GM23248 (cell line): ENCODE results near the gene GRPEL2. TPM values are rescaled to one million over a fixed set of nuclear protein-coding genes. Genes with fewer than 3 reads are reported as not detected.

Source experiments
- DNase-seq: peaks from one replicate; pipeline ENCODE4 v3.0.0-alpha.2; 2015
- H2AFZ ChIP-seq: fragments of 200-600 bp; sonication (generic); 2 replicates; pipeline ENCODE4 v1.6.1; 2016; ENCODE audit warnings: antibody characterized with exemption
- H3F3A ChIP-seq: fragments of 200-600 bp; sonication (generic); 2 replicates; pipeline ENCODE4 v1.6.1; 2016; ENCODE audit warnings: mild to moderate bottlenecking, antibody characterized with exemption, mixed run types; ENCODE audit not compliant: insufficient read depth
- H3K27ac ChIP-seq: fragments of 200-600 bp; sonication (generic); 2 replicates; pipeline ENCODE4 v1.5.1; 2016; ENCODE audit warnings: mild to moderate bottlenecking
- H3K27me3 ChIP-seq: fragments of 200-600 bp; sonication (generic); replicated peaks from 2 replicates; pipeline ENCODE4 v1.6.1; 2016; ENCODE audit warnings: mild to moderate bottlenecking; ENCODE audit not compliant: insufficient read depth
- H3K36me3 ChIP-seq: fragments of 200-600 bp; sonication (generic); 2 replicates; pipeline ENCODE4 v1.6.1; 2016; ENCODE audit warnings: low read depth, mild to moderate bottlenecking
- H3K4me1 ChIP-seq: fragments of 200-600 bp; sonication (generic); 2 replicates; pipeline ENCODE4 v1.6.1; 2016; ENCODE audit warnings: mild to moderate bottlenecking; ENCODE audit not compliant: insufficient read depth
- H3K4me2 ChIP-seq: fragments of 200-600 bp; sonication (generic); one replicate; pipeline ENCODE4 v1.6.1; 2016; ENCODE audit warnings: mild to moderate bottlenecking; ENCODE audit not compliant: unreplicated experiment
- H3K4me3 ChIP-seq: fragments of 200-600 bp; sonication (generic); 2 replicates; pipeline ENCODE4 v1.5.1; 2016; ENCODE audit warnings: mild to moderate bottlenecking
- H3K79me2 ChIP-seq: fragments of 200-600 bp; sonication (generic); 2 replicates; pipeline ENCODE4 v1.6.1; 2016; ENCODE audit warnings: mild to moderate bottlenecking; ENCODE audit not compliant: insufficient read depth
- H3K9ac ChIP-seq: fragments of 200-600 bp; sonication (generic); 2 replicates; pipeline ENCODE4 v1.6.1; 2016; ENCODE audit warnings: mild to moderate bottlenecking
- H3K9me2 ChIP-seq: fragments of 200-600 bp; sonication (generic); 2 replicates; pipeline ENCODE4 v1.6.1; 2016; ENCODE audit warnings: mixed run types, mild to moderate bottlenecking, moderate library complexity; ENCODE audit not compliant: insufficient read depth
- H3K9me3 ChIP-seq: fragments of 200-600 bp; sonication (generic); one replicate; pipeline ENCODE4 v1.6.1; 2017; ENCODE audit warnings: low read depth
- H4K20me1 ChIP-seq: fragments of 200-600 bp; sonication (generic); 2 replicates; pipeline ENCODE4 v1.6.0; 2016; ENCODE audit not compliant: insufficient read depth
- EZH2 ChIP-seq: fragments of 200-600 bp; sonication (generic); IDR thresholded peaks from 2 replicates; pipeline ENCODE4 v1.6.1; 2018; ENCODE audit warnings: antibody characterized with exemption, mild to moderate bottlenecking; ENCODE audit not compliant: insufficient read depth, poor library complexity, severe bottlenecking
- EZH2phosphoT487 ChIP-seq: fragments of 200-600 bp; sonication (generic); IDR thresholded peaks from 2 replicates; pipeline ENCODE4 v1.6.1; 2018; ENCODE audit warnings: antibody characterized with exemption, moderate library complexity, mild to moderate bottlenecking, low read depth; ENCODE audit not compliant: insufficient read depth
- WGBS, 2 experiments: methylation state at CpG; one replicate each; pipeline ENCODE4 v1.1.6; 2015 to 2017; ENCODE audit warnings: low lambda C conversion rate in 2 of 2, low coverage in 1 of 2; ENCODE audit errors: missing lambda C conversion rate in 2 of 2; 5-methylcytosine and 5-hydroxymethylcytosine counted together
- in situ Hi-C: fragments of 300-500 bp; cut with MboI; formaldehyde crosslinking; loops from 2 replicates; pipeline ENCODE4 v1.15.0; 2020
- polyA plus RNA-seq: library from polyadenylated mRNA; unstranded; fragments of >200 nt; fragmentation: Nextera tagmentation; extraction: Ambion mirVana; gene quantifications from 2 replicates; pipeline ENCODE4 v1.2.1, GENCODE V29; 2016
- total RNA-seq: library from RNA; depleted of rRNA; stranded (reverse); fragments of >200 nt; shearing (Covaris generic); gene quantifications from 2 replicates; pipeline ENCODE4 v1.2.3, GENCODE V29; 2014

Gene GRPEL2
- total and polyA plus RNA-seq, 2 experiments from 2014 or later, result 19.5 to 27.0 TPM

GRCh38 chr5:149367249-149367971 is 22.1 kb downstream of the GRPEL2 start:
- in situ Hi-C loops, result no loop called here
- H3K4me2 ChIP-seq, result no peak overlapping the region
- H3K9ac ChIP-seq, result no peak overlapping the region
- H3K4me1 ChIP-seq, result no peaks in the 10 kb centered on the region
- H3K9me3 ChIP-seq, result no peaks in the 10 kb centered on the region
- no peak overlapping the region for H3K4me3 ChIP-seq
- no peaks in the 10 kb centered on the region for H4K20me1 ChIP-seq
- 34% methylated on average over 14 of the region's 14 CpGs for WGBS, 2 experiments
- H2AFZ ChIP-seq, result 0 out of 2 replicates have a peak overlapping the region, but pooled peaks have one; percentile 64
- no peaks in the 10 kb centered on the region for H3K9me2 ChIP-seq
- H3F3A ChIP-seq, result no peaks in the 10 kb centered on the region
- DNase-seq, result peak; percentile 79
- TF ChIP-seq EZH2 (no peak), EZH2phosphoT487 (no peak)
- no peaks in the 10 kb centered on the region for H3K27me3 ChIP-seq
- no peaks in the 10 kb centered on the region for H3K79me2 ChIP-seq
- H3K36me3 ChIP-seq, result no peaks in the 10 kb centered on the region
- no peak overlapping the region for H3K27ac ChIP-seq

GRCh38 chr5:149367972-149368645 is 22.8 kb downstream of the GRPEL2 start:
- H3K4me2 ChIP-seq, result no peak overlapping the region
- WGBS, 2 experiments, result 84 to 87% methylated on average over 22 of the region's 22 CpGs
- in situ Hi-C loops, result no loop called here
- no peak overlapping the region for H2AFZ ChIP-seq
- H3K4me1 ChIP-seq, result no peaks in the 10 kb centered on the region
- H3K27me3 ChIP-seq, result no peaks in the 10 kb centered on the region
- no peaks in the 10 kb centered on the region for H4K20me1 ChIP-seq
- no peak overlapping the region for H3K4me3 ChIP-seq
- no peak for DNase-seq
- no peak overlapping the region for H3K9ac ChIP-seq
- no peaks in the 10 kb centered on the region for H3K79me2 ChIP-seq
- no peaks in the 10 kb centered on the region for H3F3A ChIP-seq
- H3K36me3 ChIP-seq, result no peaks in the 10 kb centered on the region
- H3K9me2 ChIP-seq, result no peaks in the 10 kb centered on the region
- TF ChIP-seq EZH2, result no peak
- TF ChIP-seq EZH2phosphoT487, result no peak
- no peaks in the 10 kb centered on the region for H3K9me3 ChIP-seq
- H3K27ac ChIP-seq, result no peak overlapping the region

- H3K9ac ChIP-seq, result no peak overlapping the region
- H3K9me3 ChIP-seq, result no peaks in the 10 kb centered on the region
- H3F3A ChIP-seq, result no peaks in the 10 kb centered on the region
- in situ Hi-C loops, result loop anchor here (10.0 kb wide), 1 partner anchor 194 kb away; no protein-coding TSS in a partner anchor
- no peaks in the 10 kb centered on the region for H3K27me3 ChIP-seq
- no peak for TF ChIP-seq EZH2phosphoT487
- no peak for TF ChIP-seq EZH2
- H3K36me3 ChIP-seq, result no peaks in the 10 kb centered on the region
- DNase-seq, result peak; percentile 14
- H2AFZ ChIP-seq, result no peak overlapping the region
- no peak overlapping the region for H3K27ac ChIP-seq
- H4K20me1 ChIP-seq, result no peaks in the 10 kb centered on the region
- no peak overlapping the region for H3K4me2 ChIP-seq
- no peak overlapping the region for H3K4me3 ChIP-seq
- no peaks in the 10 kb centered on the region for H3K79me2 ChIP-seq
- no peaks in the 10 kb centered on the region for H3K4me1 ChIP-seq
- WGBS, 2 experiments, result 50 to 55% methylated on average over 2 of the region's 2 CpGs
- no peaks in the 10 kb centered on the region for H3K9me2 ChIP-seq
Measured at GRCh38 chr5:149370878-149371277, 25.6 kb downstream of the GRPEL2 start.

- H3K27ac ChIP-seq, result no peak overlapping the region
- no peak overlapping the region for H3K4me3 ChIP-seq
- H4K20me1 ChIP-seq, result no peaks in the 10 kb centered on the region
- in situ Hi-C loops, result loop anchor here (10.0 kb wide), 1 partner anchor 193 kb away; no protein-coding TSS in a partner anchor
- no peaks in the 10 kb centered on the region for H3K4me1 ChIP-seq
- DNase-seq, result peak; percentile 73
- 43 to 45% methylated on average over 12 of the region's 12 CpGs for WGBS, 2 experiments
- no peaks in the 10 kb centered on the region for H3K9me3 ChIP-seq
- H3K4me2 ChIP-seq, result no peak overlapping the region
- TF ChIP-seq EZH2phosphoT487 (no peak), EZH2 (no peak)
- H3F3A ChIP-seq, result no peaks in the 10 kb centered on the region
- H3K9me2 ChIP-seq, result no peaks in the 10 kb centered on the region
- H3K79me2 ChIP-seq, result no peaks in the 10 kb centered on the region
- no peak overlapping the region for H3K9ac ChIP-seq
- H2AFZ ChIP-seq, result no peak overlapping the region
- no peaks in the 10 kb centered on the region for H3K27me3 ChIP-seq
- no peaks in the 10 kb centered on the region for H3K36me3 ChIP-seq
Measured at GRCh38 chr5:149371296-149371962, 26.1 kb downstream of the GRPEL2 start.
